Activated CD4-positive, alpha-beta T cell treated with anti-CD3 and anti-CD28 coated beads, Interleukin-2, amount 50 U/mL, for 24 hours (primary cell): ENCODE measurements around the gene TPSD1.
"Not testable (repeated sequence)": the region's sequence is repeated elsewhere in the genome, so short reads cannot be mapped to it uniquely, and the experiment has no call there.

ENCODE experiments used
- DNase-seq, 2 donors: peaks; one replicate each; pipeline ENCODE4 v3.0.0-alpha.2; 2020; ENCODE audit warnings: low read depth in 1 of 2, low spot score in 1 of 2

TPSD1 gene

DNA sequence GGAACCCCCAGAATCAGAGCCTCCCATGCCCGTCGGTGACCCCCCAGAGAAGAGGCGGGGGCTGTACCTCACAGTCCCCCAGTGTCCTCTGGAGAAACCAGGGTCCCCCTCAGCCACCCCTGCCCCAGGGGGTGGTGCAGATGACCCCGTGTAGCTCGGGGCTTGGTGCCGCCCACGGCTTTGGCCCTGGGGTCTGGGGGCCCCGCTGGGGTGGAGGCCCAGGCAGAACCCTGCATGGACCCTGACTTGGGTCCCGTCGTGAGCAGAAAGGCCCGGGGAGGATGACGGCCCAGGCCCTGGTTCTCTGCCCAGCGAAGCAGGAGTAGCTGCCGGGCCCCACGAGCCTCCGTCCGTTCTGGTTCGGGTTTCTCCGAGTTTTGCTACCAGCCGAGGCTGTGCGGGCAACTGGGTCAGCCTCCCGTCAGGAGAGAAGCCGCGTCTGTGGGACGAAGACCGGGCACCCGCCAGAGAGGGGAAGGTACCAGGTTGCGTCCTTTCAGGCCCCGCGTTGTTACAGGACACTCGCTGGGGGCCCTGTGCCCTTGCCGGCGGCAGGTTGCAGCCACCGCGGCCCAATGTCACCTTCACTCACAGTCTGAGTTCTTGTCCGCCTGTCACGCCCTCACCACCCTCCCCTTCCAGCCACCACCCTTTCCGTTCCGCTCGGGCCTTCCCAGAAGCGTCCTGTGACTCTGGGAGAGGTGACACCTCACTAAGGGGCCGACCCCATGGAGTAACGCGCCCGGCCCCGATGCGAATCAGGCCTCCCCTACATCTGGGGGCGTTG, 34.8 kb upstream of the TPSD1 start:
- no peak for DNase-seq

DNA sequence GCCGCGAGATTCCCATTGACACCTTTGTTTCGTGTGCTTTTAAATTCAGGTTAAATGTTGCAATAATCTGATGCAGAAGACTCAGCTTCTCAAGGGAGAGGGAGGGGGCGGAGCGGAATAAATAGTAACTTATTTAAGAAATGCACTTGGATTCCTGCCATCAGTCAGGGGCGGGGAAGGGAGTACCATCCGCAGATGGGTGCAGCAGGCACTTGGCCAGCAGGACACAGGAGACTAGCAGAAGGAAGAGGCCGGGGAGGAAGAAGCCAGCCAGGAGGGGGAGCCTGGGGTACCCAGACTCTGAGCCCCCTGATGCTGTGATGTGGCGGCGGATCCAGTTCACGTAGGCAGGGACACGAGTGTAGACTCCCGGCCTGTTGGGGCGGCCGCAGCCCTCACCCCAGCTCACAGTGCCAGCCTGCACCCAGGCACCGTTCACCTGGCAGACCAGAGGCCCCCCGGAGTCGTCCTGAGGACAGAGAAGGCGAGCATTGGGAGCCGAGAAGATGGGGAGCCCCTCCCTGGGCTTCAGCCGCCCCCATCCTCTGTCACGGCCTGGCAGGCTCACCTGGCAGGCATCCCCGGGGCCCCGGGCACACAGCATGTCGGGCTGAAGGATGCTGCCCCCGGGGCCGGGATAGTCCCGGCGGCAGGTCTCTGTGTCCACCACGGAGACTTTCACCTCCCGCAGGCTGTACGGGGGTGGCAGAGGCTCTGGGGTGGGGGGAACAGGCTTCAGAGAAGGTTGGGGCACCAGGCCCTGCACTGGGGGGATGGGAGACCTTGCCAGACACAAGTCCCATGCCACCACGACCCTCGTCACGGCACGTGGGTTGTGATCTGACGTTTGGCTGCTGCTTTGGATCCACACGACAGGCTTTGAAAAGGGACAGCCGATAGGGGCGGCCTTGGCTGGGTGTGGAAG, 34.0 kb upstream of the TPSD1 start:
- DNase-seq, result no peak

DNA sequence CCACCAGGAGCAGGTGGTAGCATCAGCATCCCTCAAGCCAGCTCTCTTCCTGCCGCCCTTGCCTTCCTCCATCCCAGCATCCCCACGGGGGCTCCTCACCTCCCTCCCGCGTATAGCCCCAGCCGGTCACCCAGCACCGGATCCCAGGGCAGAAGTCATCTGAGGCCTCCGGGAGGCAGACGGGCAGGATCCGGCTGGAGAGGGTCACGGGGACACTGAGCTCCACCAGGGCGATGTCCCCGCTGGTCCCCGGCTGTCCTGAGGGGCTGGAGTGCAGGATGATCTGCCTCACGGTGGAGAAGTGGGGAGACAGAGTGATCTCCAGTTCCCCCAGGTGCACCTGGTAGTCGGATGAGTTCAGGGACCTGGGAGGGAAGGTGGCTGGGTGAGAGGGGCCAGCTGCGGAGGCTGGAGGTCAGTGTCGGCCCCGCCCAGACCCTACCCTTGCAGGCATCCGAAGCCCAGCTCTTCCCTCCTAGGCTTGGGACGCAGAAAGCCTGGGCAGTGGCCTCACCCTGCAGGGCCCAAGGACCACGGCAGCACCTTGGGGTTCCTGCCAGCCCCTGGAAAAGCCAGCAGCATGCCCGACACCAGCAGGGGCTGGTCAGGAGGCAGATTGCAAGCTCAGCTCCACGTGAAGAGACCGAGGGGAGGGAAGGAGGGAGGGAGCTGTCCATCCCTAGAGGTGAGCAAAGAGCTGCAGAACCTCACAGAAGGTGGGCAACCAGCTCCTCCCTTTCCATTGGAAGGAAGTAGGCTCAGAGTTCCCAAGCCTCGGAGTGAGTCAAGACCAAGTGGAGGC, 33.1 kb upstream of the TPSD1 start:
- no peak for DNase-seq

DNA sequence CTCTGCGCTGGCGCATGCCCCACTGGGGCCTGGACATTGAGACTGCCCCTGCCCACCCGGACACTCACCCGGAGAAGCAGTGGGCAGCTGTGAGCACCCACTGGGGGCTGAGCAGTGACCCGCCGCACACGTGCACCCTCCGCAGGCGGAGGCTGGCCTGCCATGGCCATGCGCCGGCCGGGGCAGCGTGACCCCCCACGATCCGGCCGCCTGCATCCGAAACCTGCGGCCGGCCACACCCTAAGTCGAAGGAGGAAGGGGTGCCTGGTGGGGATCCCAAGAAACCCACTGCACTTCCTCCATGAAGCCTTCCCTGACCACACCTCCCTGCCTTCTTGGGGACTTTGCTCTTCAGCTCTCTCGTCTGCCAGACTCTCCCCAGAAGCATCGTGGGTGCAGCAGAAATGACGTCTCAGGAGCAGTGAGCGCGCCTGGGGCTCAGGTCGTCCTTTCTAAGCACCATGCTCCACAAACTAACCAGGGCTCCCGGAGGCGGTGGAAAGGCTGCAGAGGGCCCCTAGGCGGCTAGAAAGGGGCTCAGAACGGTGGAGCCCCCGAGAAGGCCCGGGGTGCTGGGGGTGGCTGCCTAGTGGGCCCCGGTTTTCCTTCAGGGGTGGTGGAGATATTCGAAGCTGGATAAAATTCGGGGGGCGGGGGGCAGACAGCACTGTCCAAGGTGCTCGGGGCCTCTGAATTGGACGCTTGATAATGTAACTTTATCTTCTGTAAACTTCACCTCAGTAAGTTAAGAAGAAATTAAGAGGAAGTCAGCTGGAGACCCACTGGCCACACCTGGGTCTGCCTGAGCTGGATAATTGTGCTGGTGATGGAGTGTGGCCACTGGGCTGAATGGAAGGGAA, 32.3 kb upstream of the TPSD1 start:
- DNase-seq, result no peak

DNA sequence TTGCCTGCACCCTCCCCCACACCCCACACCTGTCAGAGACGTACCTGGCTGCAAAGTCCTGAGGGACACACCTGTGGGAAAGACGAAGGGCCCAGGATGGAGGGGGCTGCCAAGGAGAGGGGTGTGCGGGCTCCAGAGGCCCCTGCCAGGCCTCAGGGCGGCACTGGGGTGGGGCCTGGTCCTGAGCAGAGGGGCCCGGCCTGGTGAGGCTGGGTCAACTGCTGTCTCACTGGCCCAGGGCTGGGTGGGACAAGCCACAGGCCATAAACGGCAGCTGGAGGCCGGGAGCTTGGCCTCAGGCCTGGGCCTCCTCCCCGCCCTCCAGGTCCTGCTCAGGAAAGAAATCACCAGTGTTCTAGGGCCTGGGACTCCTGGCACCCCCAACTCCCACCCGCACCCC, 31.3 kb upstream of the TPSD1 start:
- DNase-seq, result no peak

DNA sequence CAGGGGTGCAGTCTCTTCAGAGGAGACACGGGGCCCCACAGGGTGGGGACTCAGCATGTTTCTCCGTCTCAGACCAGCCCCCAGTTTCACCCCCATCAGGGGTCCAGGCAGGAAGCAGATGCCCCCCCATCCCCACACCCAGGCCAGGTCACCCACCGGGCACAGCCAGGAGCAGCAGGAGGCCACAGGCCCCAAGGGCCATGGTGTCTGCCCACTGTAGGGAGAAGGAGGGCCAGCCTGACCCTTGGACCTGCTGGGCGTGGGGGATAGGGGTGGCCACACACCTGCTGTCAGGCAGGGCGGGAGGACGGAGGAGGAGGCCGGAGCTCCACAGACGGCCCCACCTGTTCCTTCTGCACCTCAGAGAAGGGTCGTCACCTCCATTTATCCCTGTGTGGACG, 30.8 kb upstream of the TPSD1 start, which contains the start of gene TPSG1:
TSS of gene TPSG1 (minus strand) at position 218 of the 401 bp plus-strand sequence. CDS start at position 202, 16 bp downstream.
- no peak for DNase-seq

DNA sequence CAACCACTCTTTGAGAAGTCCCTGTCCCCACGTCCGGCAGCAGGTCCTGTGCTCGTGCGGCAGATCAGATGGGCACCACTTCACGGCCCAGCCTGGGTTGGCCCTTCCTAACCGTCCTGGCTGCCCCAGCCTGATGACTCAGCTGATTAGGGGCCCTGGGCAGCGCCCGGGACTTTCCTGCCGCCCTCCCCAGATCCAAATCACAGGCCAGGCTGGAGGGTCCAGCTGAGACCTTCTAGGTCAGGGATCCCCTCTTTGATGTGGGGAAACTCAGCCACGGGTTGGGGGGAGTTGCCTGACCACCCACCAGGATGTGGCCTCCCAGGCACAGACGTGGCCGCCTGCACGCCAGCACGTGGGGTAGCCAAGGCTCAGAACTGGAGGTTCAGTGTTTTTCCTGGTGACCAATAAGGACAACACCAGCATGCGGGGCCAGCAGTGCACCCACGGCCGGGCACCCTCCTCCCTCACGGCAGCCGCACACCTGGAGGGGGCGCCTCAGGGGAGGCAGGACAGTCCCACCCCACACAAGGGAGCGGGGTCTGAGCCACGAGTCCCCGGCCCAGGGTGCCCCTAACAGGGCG, 30.0 kb upstream of the TPSD1 start:
- not testable (repeated sequence) for DNase-seq

DNA sequence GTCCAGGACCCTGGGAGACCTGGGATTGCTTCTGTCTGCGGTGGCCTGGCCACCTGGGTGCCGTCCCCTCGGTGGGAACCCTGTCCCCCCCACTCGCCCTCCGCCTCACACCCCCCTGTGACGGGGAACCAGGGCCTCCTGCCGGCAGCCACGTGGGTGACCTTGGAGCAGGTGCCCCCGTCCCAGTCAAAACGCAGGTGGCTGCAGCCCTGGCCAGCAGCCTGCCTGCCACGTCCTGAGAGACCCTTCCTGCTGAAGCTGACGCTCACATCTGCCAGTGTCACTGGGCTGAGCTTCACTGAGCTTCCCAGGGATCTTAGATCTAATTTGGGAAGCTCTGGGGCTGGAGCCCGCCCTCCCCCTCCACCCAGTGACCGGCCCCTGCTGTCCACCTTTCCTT, 29.2 kb upstream of the TPSD1 start:
- DNase-seq, result not testable (repeated sequence)

DNA sequence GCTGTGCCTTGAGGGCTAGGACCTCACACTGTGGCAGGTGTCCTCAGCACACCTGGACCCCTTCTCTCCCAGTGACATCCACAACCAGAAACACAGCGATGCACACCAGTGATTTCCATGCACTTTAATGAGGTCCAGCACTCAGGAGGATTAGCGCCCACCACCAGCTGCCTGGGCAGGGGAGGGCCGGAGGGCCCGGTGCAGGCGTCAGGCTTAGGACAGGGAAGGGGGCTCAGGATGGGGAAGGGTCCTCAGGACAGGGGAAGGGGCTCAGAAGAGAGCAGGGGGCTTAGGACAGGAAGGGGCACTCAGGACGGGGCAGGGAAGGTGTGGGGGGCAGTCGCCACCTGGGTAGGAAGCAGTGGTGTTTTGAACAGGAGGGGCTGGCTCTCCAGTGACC, 27.6 kb upstream of the TPSD1 start:
- DNase-seq, result not testable (repeated sequence)

DNA sequence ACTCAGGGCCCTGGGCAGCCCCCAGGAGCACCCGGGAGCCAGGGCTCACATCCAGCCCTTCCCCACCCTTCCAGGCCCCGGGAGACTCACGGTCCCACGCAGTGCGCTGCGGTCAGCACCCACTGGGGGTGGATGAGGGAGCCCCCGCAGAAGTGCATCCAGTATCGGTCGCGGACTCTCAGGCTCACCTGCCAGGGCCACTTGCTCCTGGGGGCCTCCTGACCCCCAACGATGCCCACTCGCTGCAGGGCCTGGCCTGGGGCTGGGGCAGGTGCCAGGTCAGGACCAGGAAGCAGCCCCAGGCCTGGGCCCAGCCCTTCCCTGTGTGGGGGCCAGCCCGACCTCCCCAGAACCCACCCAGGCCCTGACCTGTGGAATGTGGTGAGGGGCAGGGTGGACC, 26.4 kb upstream of the TPSD1 start:
- DNase-seq, result not testable (repeated sequence)

DNA sequence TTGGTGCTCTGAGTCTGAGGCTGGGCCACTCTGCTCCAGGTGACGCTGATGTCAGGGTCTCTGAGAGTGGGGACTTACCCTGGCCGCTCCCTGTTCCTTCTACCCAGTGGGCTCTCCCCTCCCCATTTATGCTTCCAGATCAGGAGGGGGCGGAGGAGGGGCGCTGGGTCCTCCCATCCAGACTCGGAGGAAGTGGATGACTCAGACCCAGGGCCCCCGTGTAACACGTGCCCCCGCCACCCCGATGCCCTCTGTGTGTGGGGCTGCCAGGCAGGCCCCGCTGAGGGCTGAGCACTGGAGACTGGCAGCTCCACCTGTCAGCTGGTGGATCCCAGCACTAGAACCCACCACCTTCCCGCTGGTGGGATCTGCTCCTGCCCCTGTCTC, 25.8 kb upstream of the TPSD1 start, which contains the start of gene TPSB2:
TSS of gene TPSB2 (minus strand) at position 101 of the 387 bp plus-strand sequence. CDS start 233 bp downstream, outside the sequence.
- not testable (repeated sequence) for DNase-seq

DNA sequence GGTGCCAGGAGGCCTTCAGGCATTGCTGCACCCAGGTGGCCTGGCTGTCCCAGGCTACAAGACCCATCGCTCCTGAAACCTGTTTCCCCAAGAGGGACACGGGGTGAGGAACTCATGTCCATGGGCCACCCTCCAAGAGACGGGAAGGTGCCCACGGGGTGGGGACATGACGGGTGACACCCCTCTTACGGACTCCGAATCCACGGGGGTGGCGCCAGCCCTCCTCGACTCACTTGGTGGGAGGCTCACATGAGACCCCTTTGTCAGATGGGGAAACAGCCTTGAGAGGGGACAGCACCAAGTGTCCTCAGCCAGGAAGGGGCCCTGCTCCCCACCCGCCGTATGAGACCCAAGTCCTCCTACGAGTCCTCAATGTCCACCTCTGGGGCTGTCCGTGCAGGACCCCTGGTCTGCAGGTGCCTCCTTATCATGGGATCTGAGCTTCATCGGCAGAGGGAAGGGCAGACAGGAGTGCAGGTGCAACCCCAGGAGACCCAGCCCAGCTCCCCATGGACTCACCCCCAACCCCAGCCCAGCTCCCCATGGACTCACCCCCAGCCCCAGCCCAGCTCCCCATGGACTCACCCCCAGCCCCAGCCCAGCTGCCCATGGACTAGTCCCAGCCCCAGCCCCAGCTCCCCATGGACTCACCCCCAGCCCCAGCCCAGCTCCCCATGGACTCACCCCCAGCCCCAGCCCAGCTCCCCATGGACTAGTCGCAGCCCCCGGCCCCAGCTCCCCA, 25.2 kb upstream of the TPSD1 start:
- not testable (repeated sequence) for DNase-seq

DNA sequence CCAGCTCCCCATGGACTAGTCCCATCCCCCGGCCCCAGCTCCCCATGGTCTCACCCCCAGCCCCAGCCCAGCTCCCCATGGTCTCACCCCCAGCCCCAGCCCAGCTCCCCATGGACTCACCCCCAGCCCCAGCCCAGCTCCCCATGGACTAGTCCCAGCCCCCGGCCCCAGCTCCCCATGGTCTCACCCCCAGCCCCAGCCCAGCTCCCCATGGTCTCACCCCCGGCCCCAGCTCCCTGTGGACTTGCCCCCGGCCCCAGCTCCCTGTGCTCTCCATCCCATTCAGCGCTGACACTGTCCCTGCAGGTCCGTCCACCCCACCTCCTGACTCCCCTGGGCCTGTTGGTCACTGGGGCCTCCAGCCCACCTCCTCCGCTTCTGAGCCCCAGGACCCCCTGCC, 24.6 kb upstream of the TPSD1 start:
- not testable (repeated sequence) for DNase-seq

DNA sequence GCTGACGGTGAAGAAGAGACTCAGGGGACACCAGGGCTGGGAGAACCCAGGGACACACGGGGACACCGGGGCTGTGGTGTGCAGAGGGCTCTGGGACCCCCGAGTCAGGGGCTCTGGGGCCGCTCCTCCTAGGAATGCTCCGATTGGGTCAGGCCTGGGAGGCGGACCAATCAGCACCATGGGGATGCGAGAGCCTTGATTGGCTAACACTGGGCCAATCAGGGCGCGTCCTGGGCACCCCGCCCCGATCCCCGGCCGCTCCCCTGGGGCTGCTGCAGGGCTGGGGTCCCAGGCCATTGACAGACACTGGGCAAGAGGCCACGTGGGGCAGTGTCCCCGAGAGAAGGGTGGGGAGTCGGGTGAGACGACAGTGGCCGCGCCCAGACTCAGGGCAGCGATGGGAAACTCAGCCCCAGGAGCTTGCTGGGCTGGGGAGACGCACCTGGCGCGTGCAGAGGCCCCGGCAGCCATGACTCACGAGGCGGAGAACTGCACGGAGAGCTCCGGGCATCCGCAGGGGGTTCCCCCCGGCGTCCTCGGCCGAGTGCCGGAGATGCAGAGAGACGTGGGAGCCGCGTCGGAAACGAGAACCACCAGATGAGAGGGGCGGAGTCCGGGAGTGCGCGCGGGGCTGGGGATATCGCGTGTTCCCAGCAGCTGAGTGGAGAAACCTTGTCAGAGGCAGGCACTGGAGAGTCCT, 23.7 kb upstream of the TPSD1 start:
- DNase-seq, result not testable (repeated sequence)

DNA sequence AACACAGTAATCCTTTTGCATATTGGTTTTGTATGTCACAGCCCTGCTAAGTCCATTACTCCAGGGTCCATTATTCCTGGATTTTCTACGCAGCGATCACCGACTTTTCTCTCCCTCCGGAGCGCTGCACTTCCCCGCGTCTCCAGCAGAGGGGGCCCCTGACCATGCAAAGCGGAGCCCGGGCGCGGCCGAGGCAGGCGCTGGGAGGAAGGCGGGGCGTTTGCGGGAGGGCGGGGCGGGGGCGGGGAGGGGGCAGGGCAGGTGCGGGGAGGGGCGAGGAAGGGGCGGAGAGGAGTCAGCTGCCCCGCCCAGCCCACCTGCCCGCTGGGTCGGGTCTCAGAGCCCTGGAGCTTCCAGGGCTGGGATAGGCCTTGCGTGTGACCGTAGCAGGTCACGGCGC, 19.2 kb upstream of the TPSD1 start:
- DNase-seq, result not testable (repeated sequence)

DNA sequence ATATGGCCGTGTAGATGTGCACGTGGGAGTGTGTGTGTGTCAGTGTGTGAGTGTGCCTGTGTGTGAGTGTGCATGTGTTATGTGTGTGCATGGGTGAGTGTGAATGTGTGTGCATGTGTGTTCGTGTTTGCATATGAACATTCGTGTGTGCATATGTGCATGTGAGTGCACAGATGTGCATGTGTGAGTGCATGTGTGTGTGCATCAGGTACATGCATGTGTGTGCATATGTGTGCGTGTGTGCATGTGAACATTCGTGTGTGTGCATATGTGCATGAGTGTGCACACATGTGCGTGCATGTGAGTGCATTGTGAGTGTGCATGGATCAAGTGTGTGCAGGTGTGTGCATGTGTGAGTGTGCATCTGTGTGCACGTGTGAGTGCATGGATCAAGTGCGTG, 17.9 kb upstream of the TPSD1 start:
- DNase-seq, result no peak

DNA sequence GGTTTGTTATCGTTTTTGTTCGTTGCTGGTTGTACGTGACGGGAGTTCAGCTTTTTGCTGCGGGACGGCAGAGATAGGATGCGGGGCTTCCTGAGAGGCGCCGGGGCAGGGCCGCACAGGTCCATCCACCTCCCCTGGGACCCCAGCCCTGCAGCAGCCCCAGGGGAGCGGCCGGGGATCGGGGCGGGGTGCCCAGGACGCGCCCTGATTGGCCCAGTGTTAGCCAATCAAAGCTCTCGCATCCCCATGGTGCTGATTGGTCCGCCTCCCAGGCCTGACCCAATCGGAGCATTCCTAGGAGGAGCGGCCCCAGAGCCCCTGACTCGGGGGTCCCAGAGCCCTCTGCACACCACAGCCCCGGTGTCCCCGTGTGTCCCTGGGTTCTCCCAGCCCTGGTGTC, 17.0 kb upstream of the TPSD1 start:
- DNase-seq, result not testable (repeated sequence)

DNA sequence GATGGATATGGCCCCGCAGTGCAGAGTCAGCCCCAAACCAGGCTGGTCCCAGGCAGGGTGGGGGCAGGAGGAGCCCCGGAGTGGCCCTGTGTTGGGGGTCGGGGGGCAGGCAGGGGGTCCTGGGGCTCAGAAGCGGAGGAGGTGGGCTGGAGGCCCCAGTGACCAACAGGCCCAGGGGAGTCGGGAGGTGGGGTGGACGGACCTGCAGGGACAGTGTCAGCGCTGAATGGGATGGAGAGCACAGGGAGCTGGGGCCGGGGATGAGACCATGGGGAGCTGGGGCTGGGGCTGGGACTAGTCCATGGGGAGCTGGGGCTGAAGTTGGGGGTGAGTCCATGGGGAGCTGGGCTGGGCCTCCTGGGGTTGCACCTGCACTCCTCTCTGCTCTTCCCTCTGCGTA, 16.3 kb upstream of the TPSD1 start:
- not testable (repeated sequence) for DNase-seq
